22Rv1 (cell line): Measurements from ENCODE around the gene THADA.

Source experiments
- H3K27ac ChIP-seq: fragments of 450-650 bp; 2 replicates; pipeline ENCODE4 v1.5.1; 2017
- ZFX ChIP-seq: fragments of 450-650 bp; IDR thresholded peaks from 2 replicates; pipeline ENCODE4 v1.6.1; 2017; ENCODE audit warnings: antibody characterized with exemption, borderline replicate concordance
- TF ChIP-seq, protein P1 (sequence below): fragments of 450-650 bp; IDR thresholded peaks from 2 replicates; pipeline ENCODE4 v1.5.1; 2017; ENCODE audit warnings: mild to moderate bottlenecking

Gene THADA

GRCh38 chr2:43481927-43482542, 113.8 kb downstream of the THADA start:
- H3K27ac ChIP-seq, result no peak overlapping the region
- TF ChIP-seq ZFX, result no peak
- TF ChIP-seq, protein P1, sequence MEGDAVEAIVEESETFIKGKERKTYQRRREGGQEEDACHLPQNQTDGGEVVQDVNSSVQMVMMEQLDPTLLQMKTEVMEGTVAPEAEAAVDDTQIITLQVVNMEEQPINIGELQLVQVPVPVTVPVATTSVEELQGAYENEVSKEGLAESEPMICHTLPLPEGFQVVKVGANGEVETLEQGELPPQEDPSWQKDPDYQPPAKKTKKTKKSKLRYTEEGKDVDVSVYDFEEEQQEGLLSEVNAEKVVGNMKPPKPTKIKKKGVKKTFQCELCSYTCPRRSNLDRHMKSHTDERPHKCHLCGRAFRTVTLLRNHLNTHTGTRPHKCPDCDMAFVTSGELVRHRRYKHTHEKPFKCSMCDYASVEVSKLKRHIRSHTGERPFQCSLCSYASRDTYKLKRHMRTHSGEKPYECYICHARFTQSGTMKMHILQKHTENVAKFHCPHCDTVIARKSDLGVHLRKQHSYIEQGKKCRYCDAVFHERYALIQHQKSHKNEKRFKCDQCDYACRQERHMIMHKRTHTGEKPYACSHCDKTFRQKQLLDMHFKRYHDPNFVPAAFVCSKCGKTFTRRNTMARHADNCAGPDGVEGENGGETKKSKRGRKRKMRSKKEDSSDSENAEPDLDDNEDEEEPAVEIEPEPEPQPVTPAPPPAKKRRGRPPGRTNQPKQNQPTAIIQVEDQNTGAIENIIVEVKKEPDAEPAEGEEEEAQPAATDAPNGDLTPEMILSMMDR, result no peak

DNA sequence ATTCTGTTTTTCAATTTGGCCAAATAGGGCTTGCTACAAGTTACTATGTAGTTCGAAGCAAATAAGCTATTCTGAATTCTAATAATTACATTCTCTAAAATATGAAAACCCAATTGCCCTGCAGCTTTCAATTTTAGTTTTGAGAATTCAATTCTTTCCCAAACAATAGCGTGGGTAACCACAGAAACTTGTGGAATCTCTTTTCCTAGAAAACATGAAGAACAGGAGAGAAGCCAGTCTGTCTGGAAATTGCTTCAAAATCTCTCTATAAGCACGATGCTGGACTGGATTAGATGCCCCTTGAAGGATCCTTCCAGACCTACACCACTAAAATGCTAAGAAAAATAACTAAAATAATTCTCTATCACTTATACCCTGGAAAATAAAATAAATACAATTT, 115.0 kb downstream of the THADA start:
- TF ChIP-seq ZFX, result no peak
- TF ChIP-seq, protein P1, result no peak
- H3K27ac ChIP-seq, result no peak overlapping the region

- 0 out of 2 replicates have a peak overlapping the region, but pooled peaks have one; percentile 10 for H3K27ac ChIP-seq
- TF ChIP-seq ZFX, result no peak
- TF ChIP-seq, protein P1, result no peak
These were observed 117.3 kb downstream of the THADA start for GRCh38 chr2:43478412-43479086.

GRCh38 chr2:43475922-43476321, 119.9 kb downstream of the THADA start:
- no peak overlapping the region for H3K27ac ChIP-seq
- TF ChIP-seq ZFX, result no peak
- TF ChIP-seq, protein P1, result no peak

DNA sequence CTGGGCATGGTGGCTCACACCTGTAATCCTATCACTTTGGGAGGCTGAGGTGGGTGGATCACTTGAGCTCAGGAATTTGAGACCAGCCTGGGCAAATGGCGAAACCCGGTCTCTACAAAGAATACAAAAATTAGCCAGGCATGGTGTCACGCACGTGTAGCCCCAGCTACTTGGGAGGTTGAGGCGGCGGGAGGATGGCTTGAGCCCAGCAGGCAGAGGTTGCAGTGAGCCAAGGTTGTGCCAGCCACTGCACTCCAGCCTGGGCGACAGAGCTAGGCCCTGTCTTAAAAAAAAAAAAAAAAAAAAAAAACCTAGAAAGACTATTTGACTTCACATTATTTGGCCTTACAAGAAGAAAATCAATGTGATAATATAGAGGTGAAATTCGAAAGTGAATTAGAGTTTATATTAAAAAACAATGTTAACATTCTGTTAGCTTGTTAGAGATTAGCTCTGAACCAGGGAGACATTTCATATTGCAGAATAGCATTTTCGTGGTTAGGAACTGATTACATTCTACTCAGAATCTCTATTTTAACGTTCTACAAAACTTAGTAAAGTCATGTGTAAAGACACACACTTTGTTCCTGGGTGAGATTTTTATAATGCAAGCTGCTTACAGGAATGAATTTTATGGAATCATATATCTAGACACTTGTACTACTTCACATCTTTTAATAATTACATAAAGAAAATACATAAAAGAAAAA, 120.5 kb downstream of the THADA start:
- TF ChIP-seq, protein P1, result no peak
- no peak for TF ChIP-seq ZFX
- H3K27ac ChIP-seq, result no peak overlapping the region

DNA sequence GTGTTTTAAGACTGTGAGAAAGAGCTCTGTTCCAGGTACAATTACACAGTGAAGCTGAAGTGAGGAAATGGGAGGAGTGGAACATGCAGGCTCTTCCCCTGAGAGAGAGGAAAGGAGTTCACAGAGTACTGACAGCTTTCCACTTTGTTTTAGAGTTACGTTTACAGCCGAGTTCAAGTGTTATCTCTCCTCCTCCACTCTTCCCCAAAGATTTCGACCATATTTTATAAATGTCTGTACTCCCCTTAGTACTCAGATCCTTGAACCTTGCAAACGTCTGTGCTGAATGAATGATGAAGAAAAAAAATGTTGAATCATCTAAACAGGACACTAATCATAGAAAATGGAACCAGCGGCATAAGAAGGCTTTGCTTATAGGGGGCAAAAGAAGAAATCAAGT, 121.6 kb downstream of the THADA start:
- H3K27ac ChIP-seq, result no peak overlapping the region
- TF ChIP-seq, protein P1, result no peak
- TF ChIP-seq ZFX, result no peak

GRCh38 chr2:43473767-43474166, 122.1 kb downstream of the THADA start:
- no peak overlapping the region for H3K27ac ChIP-seq
- TF ChIP-seq ZFX, result no peak
- TF ChIP-seq, protein P1, result no peak
